22Rv1 (cell line): ENCODE measurements around the gene SEC14L3.

Experiments used
- H3K27ac ChIP-seq: fragments of 450-650 bp; 2 replicates; pipeline ENCODE4 v1.5.1; 2017
- CTCF ChIP-seq: fragments of 450-650 bp; IDR thresholded peaks from 2 replicates; pipeline ENCODE4 v1.5.1; 2017; ENCODE audit warnings: mild to moderate bottlenecking
- ZFX ChIP-seq: fragments of 450-650 bp; IDR thresholded peaks from 2 replicates; pipeline ENCODE4 v1.6.1; 2017; ENCODE audit warnings: antibody characterized with exemption, borderline replicate concordance

Gene SEC14L3

GRCh38 chr22:30471616-30472318, at the start of gene SEC14L3:
Gene SEC14L3, minus strand, starts transcription at chr22:30472017. Its CDS starts 59 bp downstream, at chr22:30471958.
- no peak within 1 kb of the TSS for H3K27ac ChIP-seq
- TF ChIP-seq ZFX (no peak), CTCF (no peak)

DNA sequence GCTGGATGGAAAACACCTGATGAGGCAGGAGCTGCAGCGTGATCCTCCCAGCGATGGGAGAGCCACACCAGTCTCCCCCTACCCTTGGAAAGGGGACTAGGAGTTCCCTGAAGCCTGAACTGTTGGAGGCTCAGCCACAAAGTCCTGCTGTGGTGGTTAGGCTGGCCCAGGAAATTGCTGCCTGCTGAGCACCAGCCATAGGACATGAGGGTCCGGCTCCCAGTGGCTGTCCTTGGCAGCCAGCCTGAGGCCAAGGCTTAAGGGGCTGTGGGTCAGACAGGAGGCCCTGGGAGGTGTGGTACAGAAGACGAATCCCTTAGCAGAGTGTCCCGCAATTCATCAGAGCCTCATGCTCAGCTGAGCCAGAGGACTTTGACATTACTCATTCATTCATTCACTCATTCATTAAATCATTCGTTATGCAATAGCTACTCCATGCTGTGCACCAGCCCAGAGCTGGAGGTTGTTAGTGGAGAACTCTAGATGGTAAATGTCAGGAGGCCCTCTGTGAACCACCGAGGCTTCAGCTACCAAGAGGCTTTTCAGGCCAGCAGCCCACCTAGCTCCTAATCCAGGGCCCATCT, 48.1 kb upstream of the SEC14L3 start:
- TF ChIP-seq ZFX (no peak), CTCF (no peak)
- H3K27ac ChIP-seq, result no peak overlapping the region

GRCh38 chr22:30516731-30517130, 44.9 kb upstream of the SEC14L3 start:
- TF ChIP-seq CTCF, result no peak
- TF ChIP-seq ZFX, result no peak
- H3K27ac ChIP-seq, result no peak overlapping the region

DNA sequence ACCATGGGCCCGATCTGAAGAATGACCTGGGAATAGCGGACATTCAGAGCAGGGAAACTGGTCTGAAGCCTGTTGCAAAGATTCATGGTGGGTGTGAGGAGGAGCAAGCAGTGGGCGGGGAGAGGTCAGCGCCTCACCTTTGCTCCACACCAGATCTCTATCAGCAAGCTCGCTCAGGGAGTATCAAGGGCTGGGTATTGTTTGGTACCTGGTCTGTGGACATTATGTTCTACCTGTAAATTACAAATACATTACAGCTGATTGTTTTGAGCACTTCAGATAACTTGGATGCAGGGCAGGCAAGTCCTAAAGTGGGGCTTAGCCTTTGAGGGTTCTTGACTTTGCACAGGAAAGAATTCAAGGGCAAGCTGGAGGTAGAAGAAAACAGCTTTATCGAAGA, 44.5 kb upstream of the SEC14L3 start:
- TF ChIP-seq ZFX (no peak), CTCF (no peak)
- H3K27ac ChIP-seq, result no peak overlapping the region

GRCh38 chr22:30514252-30514651, 42.4 kb upstream of the SEC14L3 start:
- TF ChIP-seq ZFX (no peak), CTCF (no peak)
- H3K27ac ChIP-seq, result no peak overlapping the region

DNA sequence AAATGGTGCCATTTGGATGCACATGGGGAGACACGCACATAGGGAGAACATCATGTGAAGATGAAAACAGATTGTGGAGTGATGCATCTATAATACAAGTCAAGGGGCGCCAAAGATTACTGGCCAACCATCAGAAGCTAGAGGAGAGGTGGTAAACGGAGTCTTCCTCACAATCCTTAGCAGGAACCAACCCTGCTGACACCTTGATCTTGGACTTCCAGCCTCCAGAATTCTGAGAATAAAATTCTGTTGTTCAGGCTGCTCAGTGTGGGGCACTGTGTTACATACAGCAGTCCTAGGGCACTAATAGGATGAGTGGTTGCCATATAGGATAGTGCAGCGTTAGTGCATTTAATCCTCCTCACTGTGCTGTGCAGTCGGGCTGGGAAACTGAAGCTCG, 41.6 kb upstream of the SEC14L3 start:
- TF ChIP-seq ZFX, result no peak
- TF ChIP-seq CTCF, result no peak

GRCh38 chr22:30511911-30512310, 40.1 kb upstream of the SEC14L3 start:
- H3K27ac ChIP-seq, result no peak overlapping the region
- TF ChIP-seq ZFX (no peak), CTCF (no peak)

More for the DNA sequence above, 41.6 kb upstream of the SEC14L3 start:
- H3K27ac ChIP-seq, result no peak overlapping the region
